ENCODE measurements around the gene SRRM4. TPM values are rescaled to one million over a fixed set of nuclear protein-coding genes. Genes with fewer than 3 reads are reported as not detected.

The SRRM4 gene
- total RNA-seq, 1 experiment from 2014 or later, result 0.96 TPM

- H3K27me3 Mint-ChIP-seq (ENCODE audit: low read depth), result peaks cover 13% of the 10 kb centered on the region
- H3K27ac Mint-ChIP-seq, result no peak overlapping the region
- H3K9me3 Mint-ChIP-seq, result peaks cover 19% of the 10 kb centered on the region
- no peak overlapping the region for H3K4me3 Mint-ChIP-seq
- ATAC-seq, result no peak
- peaks cover 3% of the 10 kb centered on the region for H3K36me3 Mint-ChIP-seq
- H3K4me1 Mint-ChIP-seq, result peaks cover 15% of the 10 kb centered on the region
- TF ChIP-seq SP1 (CRISPR knock-in tag; conservative IDR thresholded peaks at IDR 0.05), result no peak
- no peak for TF ChIP-seq FOXJ3 (CRISPR knock-in tag; IDR thresholded peaks at IDR 0.05; ENCODE audit: borderline replicate concordance)
- TF ChIP-seq GABPB1 (CRISPR knock-in tag; IDR thresholded peaks at IDR 0.05), result no peak
- no peak for TF ChIP-seq ESRRA (CRISPR knock-in tag; IDR thresholded peaks at IDR 0.05; ENCODE audit: borderline replicate concordance)
- TF ChIP-seq CREB1 (CRISPR knock-in tag; IDR thresholded peaks at IDR 0.05), result no peak
- TF ChIP-seq RORB (CRISPR knock-in tag; IDR thresholded peaks at IDR 0.05), result no peak
- TF ChIP-seq NFE2L1 (CRISPR knock-in tag; IDR thresholded peaks at IDR 0.05), result no peak
- TF ChIP-seq PRRX2 (CRISPR knock-in tag; IDR thresholded peaks at IDR 0.05), result no peak
- no peak for TF ChIP-seq ZBTB43 (CRISPR knock-in tag; IDR thresholded peaks at IDR 0.05)
- TF ChIP-seq ZNF671 (CRISPR knock-in tag; IDR thresholded peaks at IDR 0.05), result no peak
- TF ChIP-seq ZNF121 (CRISPR knock-in tag; IDR thresholded peaks at IDR 0.05), result no peak
- TF ChIP-seq NR3C1 (CRISPR knock-in tag; conservative IDR thresholded peaks at IDR 0.05; ENCODE audit: low read depth), result no peak
- no peak for TF ChIP-seq USF1 (CRISPR knock-in tag; IDR thresholded peaks at IDR 0.05)
- CTCF ChIA-PET, result interaction anchor here (1.3 to 2.2 kb wide), 3 partner anchors 9 to 453 kb away, joined by 3 to 7 read pairs (median 3); no protein-coding TSS in a partner anchor
- POLR2A ChIA-PET, result interaction anchor here (0.7 kb wide), 1 partner anchor 9 kb away, joined by 6 read pairs; no protein-coding TSS in a partner anchor
- DNase-seq (ENCODE audit: low spot score), result no peak
These were observed 22.0 kb upstream of the SRRM4 start for GRCh38 chr12:118959348-118959747.

- Mint-ChIP-seq H3K36me3 (peaks cover 3% of the 10 kb centered on the region), H3K4me3 (no peak overlapping the region), H3K9me3 (peaks cover 13% of the 10 kb centered on the region), H3K27ac (no peak overlapping the region), H3K4me1 (peaks cover 15% of the 10 kb centered on the region), H3K27me3 (ENCODE audit: low read depth) (peaks cover 14% of the 10 kb centered on the region)
- POLR2A ChIA-PET, result no interaction called here
- no peak for ATAC-seq
- DNase-seq (ENCODE audit: low spot score), result no peak
- CTCF ChIA-PET, result interaction anchor here (1.0 to 2.2 kb wide), 3 partner anchors 10 to 453 kb away, joined by 3 to 7 read pairs (median 3); no protein-coding TSS in a partner anchor
- TF ChIP-seq ATF6 (CRISPR knock-in tag; IDR thresholded peaks at IDR 0.05) (no peak), ZNF138 (CRISPR knock-in tag; conservative IDR thresholded peaks at IDR 0.05) (no peak), ERG (CRISPR knock-in tag; IDR thresholded peaks at IDR 0.05) (no peak), ZNF263 (CRISPR knock-in tag; IDR thresholded peaks at IDR 0.05; ENCODE audit: low read depth) (no peak), NFYB (CRISPR knock-in tag; conservative IDR thresholded peaks at IDR 0.05; ENCODE audit: low read depth) (no peak), SMAD4 (CRISPR knock-in tag; IDR thresholded peaks at IDR 0.05) (no peak), KAT7 (CRISPR knock-in tag; IDR thresholded peaks at IDR 0.05; ENCODE audit: borderline replicate concordance) (no peak), CREB1 (CRISPR knock-in tag; IDR thresholded peaks at IDR 0.05) (no peak), STAT6 (CRISPR knock-in tag; conservative IDR thresholded peaks at IDR 0.05; ENCODE audit: low read depth) (no peak), PRRX2 (CRISPR knock-in tag; IDR thresholded peaks at IDR 0.05) (no peak), RELA (CRISPR knock-in tag; IDR thresholded peaks at IDR 0.05; ENCODE audit: borderline replicate concordance) (no peak), NFE2L1 (CRISPR knock-in tag; IDR thresholded peaks at IDR 0.05) (no peak), ZNF512 (CRISPR knock-in tag; IDR thresholded peaks at IDR 0.05; ENCODE audit: borderline replicate concordance) (no peak), MLX (CRISPR knock-in tag; IDR thresholded peaks at IDR 0.05) (no peak), ETV6 (CRISPR knock-in tag; IDR thresholded peaks at IDR 0.05) (no peak)
These were observed 21.3 kb upstream of the SRRM4 start for GRCh38 chr12:118959985-118960560.

Measured in WTC11 (cell line).